Erythroblast (primary cell): ENCODE results near the gene TH.

ENCODE experiments used
- DNase-seq, 2 experiments: peaks; one replicate each; lab custom pipeline; 2025; lab: John Stamatoyannopoulos, UW
- GATA1 ChIP-seq: IDR thresholded peaks from 2 replicates; pipeline ENCODE4 v1.6.1; 2011; ENCODE audit warnings: low read depth, mild to moderate bottlenecking, control low read depth, low read length, moderate library complexity
- POLR2A ChIP-seq: IDR thresholded peaks from 2 replicates; pipeline ENCODE4 v1.6.1; 2011; ENCODE audit warnings: mild to moderate bottlenecking, low read length

Gene TH

DNA sequence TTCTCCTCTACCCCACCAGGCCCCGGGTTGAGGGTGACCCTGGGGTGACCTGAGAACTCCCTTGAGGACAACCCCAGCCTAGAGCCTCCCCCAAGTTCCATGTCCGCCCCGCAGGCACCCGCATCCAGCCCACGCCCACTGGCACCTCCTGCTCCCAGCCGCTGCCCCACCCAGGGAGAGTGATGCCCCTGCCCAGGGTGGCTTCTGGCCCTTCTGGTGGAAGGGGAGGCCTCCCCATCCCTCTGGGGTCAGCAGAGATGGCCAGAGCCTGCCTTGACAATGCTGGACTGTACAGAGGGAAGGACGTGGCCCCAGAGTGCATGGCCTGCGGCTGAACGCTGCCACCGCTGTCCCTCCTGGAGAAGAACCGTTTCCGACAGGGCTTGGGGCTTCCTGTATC is 1.1 kb upstream of the TH start:
- no peak for DNase-seq
- no peak for TF ChIP-seq POLR2A
- TF ChIP-seq GATA1, result no peak

DNA sequence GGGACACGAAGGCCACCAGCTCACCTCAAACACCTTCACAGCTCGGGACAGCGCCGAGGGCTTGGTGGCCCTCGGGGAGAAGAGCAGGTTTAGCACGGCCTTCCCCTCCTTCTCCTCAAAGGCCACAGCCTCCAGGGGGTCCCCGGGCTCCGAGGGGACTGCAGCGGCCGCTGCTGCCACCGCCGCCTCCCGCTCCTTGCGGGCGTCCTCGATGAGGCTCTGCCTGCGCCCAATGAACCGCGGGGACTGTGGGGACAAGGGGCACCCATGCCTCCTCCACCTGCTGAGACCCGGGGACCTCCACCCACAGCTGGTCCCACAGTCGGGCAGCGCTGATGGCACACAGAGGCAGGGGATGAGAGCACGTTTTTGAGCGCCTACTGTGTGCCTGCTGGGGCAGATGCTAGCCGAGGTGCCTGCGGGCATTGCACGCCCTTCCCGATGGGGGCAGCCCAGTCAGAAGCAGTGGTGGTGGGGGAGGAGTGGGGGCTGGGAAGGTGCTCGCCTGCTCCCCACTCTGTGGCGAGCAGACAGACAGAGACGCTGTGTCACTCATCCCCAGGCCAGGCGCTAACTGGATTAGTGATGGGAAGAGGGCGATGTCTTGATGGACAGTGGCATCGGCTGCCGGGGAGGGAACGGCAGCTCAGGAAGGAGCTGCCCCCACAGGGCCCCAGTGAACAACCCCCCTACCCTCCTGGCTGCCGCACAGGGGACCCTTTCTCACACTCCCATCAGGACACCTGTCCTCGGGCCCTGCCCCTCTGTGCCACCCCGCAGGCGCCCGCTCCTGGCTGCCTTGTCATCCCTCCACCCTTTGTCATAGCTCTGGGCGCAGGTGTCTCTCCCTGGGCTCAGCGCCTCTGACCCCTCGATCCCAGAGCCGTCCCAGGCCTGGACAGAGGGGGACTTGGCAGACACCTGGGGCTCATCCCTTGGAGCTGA is 1.7 kb downstream of the TH start:
- TF ChIP-seq POLR2A (no peak), GATA1 (no peak)
- DNase-seq, result no peak

DNA sequence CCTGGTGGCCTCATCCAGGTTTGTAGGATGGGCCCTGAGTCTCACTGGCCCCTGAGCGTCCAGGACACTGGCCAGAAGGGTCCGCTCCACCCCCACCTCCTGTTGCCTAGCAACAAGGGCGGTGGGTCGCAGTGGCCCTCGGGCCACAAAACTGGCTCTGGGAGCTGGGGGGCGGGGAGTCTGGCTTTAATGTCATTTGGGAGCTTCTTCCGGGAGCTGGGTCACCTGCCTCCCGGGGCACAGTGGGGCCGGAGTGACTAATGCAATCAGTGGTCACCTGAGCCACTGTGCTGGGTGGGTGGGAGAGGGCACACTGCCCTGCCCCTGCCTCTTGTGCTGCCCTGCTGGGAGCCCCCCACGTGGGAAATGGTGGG is 2.6 kb downstream of the TH start:
- no peak for TF ChIP-seq GATA1
- no peak for TF ChIP-seq POLR2A
- no peak for DNase-seq

DNA sequence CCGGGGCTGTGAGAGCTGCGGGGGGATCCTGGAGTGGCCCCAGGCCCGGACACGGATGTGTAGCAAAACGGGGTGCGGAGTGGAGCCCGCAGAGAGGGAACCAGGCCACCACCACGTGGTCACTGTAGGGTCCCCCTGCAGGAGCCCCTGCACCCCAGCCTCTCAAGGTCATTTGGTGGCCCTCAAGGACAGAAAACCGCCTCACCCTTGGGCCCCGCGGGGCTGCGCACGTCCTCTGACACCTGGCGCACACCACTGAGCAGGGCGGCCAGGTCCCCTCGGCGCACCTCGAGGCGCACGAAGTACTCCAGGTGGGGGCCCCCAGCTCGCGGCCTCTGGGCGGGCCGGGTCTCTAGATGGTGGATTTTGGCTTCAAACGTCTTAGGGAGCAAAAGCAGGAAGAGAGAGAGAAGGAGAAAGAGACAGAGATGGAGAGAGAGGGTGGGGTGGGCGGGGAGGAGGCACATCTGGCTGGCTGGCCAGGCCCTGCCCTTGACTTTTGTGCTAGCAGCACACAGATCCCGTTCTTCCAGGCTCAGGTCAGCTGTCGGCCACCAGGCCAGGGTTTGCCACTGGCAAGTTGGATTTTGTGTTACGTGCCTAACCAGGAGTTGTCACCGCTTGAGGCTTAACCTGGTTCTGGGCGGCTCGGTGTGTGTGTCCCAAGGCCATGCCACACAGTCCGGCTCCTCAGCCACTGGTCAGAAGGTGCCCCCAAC is 3.2 kb downstream of the TH start:
- no peak for DNase-seq
- TF ChIP-seq POLR2A, result no peak
- TF ChIP-seq GATA1, result no peak

DNA sequence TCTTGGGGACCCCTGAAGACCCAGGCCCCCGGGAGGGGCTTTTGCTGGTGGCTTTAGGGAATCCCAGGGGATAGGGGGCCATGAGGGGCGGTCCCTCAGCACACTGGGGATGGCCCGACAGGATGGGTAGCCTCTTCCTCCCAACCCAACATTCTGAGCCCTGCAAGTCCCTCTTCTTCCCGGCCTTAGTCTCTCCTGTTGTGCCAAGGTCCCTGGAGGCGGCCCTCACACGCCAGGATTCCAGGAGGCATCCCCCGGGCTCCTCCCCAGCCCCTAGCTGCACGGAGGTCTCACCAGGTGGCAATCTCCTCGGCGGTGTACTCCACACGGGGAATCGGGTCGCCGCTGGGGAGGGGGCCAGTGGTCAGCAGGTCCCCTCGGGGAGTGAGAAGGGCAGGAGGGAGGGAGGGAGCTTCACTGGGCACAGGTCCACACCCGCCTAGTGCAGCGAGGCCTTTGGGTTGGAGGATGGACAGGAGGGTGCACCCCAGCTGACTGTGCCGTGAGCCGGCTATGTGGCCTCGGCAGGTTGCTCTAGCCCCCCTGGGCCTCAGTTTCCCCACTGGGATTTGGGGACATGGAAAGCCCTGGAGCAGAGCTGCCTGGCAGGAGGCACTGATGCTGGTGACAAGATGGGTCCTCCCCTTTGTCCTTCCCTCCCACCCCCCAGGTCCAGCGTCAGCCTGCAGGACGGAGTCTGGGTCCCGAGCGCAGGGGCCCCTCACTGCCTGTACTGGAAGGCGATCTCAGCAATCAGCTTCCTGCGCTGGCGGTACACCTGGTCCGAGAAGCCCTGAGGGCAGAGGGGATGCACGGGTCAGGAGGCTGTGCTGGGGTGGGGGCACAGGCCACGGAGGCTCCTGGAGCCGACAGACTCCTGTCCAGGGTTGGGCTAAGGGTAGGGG is 4.2 kb downstream of the TH start:
- TF ChIP-seq GATA1 (no peak), POLR2A (no peak)
- no peak for DNase-seq

DNA sequence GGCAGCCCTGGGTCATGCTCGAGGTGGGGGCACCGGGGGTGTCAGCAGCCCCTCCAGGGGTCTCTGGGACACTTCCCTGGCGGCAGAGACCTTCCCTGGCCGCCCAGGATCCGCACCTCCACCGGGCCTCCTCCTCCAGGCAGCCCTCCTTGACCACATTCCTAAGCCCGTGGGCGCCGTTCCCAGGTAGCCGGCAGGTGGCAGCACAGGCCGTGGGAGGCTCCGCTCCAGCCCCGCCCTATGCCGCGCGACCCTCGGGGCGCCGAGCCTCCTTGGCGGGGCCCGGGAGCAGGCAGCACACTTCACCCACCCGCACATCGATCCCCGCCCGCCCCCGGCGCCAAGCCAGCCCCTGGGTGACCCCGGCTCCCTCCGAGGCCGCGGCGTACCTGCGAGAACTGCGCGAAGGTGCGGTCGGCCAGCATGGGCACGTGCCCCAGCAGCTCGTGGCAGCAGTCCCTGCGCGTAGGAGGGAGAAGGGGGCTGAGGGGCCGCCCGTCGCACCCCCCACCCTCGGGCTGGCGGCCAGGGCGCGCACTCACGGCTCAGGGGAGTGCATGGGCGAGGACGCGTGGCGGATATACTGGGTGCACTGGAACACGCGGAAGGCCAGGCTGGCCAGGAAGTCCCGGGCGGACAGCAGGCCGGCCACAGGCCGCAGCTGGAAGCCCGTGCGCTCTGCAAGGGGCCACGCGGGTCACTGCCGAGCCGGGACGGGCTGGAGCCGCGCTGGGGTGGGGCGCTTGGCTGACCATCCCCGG is 5.3 kb downstream of the TH start:
- DNase-seq, result peak; percentile 30 to 64
- TF ChIP-seq POLR2A, result no peak
- TF ChIP-seq GATA1, result no peak

DNA sequence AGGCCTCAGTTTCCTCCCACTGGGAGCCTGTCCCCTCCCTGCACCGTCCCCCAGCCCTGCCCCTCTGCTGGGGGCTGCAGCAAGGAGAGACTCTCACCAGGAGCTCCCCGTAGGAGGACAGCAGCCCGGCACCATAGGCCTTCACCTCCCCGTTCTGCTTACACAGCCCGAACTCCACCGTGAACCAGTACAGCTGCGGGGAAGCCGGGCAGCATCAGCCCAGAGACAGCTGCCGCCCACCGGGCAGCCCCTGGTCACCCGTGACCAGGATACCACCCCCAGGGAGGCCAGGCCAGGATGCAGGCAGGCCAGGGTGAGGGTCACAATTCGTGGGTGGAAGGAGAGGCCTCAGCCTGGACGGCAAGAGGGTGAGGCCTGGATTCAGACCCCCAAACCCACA is 6.0 kb downstream of the TH start:
- TF ChIP-seq GATA1 (no peak), POLR2A (no peak)
- DNase-seq, result no peak

DNA sequence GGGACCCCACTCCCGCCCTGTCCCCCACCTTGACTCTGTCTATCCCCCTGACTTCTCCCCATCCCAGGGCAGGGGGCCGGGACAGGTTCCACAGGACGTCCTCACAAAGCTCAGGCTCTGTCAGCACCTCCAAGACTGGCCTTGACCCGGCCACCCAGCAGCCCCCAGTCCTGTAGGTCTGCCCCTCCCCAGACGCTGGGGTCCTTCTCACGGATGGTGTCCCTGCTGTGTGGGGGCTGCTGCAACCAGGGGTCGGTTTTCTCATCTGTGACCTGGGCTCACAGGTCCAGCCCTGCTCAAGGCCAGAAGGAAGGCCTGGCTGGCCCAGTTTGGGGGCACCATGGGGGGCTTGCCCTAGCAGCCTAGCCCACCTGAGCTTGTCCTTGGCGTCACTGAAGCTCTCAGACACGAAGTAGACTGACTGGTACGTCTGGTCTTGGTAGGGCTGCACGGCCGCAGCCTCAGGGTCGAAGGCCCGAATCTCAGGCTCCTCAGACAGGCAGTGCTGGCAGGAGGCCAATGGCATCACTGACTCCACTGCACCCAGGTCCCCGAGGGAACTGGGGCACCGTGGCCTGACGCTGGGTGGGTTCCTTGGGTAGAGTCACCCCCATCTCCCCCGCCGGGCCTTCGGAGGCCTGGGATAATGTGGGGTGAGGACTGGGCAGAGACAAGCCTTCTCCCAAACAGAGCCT is 6.6 kb downstream of the TH start:
- DNase-seq, result no peak

DNA sequence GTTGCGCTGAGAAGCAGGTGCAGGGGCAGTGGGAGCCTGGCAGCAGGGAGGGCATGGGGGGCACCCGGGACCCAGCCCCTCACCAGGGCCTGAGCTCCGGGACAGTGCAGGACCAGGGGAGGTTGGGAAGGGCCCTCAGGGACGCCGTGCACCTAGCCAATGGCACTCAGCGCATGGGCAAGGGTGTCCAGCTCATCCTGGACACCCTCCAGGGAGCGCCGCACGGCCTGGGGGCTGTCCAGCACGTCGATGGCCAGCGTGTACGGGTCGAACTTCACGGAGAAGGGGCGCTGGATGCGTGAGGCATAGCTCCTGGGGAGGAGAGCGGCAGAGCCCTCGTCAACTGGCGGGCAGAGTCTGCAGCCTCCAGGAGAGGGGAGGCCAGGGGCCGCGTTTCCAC is 7.5 kb downstream of the TH start:
- DNase-seq, result no peak
- TF ChIP-seq GATA1, result no peak
- TF ChIP-seq POLR2A, result no peak

More for the DNA sequence above, 6.6 kb downstream of the TH start:
- no peak for TF ChIP-seq POLR2A
- no peak for TF ChIP-seq GATA1

DNA sequence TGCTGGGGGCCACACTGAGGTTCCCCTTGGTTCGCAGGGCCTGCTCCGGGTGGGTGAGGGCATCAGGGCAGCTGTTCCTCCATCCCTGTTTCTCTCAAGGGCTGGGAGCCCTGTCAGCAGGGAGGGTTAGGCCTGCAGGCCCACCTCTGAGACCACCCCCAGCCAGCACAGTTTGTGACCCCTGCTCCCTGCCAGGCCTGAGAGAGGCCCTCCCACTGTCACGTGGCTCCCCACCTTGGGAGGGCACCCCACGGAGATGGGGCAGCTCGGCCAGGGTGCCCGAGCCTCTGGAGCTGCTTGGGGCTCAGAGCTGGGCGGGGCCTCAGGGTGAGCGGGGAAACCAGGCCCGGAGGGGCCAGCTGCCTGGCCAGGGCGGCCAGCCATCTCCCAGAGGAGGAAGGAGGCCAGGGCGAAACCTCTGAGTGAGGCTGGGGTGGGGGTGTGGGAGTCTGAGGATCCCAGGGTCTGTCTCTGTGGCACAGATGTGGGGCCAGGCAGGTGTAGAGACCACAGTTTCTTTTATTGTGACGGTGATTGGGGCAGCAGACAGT is 8.1 kb downstream of the TH start:
- no peak for TF ChIP-seq POLR2A
- TF ChIP-seq GATA1, result no peak
- DNase-seq, result no peak

DNA sequence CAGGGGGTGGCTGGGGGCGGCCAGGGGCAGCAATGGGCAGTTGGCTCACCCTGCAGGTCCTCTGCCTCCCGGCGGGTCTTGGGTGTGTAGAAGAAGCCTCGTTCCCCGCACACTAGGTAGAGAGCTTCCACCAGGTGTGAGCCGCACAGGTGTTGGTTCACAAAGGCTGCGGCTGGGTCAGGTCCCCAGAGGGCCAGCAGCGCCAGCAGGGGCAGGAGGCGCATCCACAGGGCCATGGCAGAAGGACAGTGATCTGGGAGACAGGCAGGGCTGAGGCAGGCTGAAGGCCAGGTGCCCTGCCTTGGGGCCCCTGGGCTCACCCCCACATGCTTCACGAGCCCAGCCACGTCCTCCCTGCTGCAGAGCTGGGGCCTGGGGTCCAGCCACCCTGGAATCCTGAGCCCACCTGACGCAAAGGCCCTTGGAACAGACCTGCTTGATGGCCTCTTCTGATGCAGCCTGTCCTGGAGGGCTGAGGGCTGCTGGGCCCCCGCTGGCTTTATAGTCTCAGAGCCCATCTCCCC is 10.8 kb downstream of the TH start, which contains the start of gene INS:
INS (minus strand) TSS at position 474 of the 524 bp plus-strand sequence; CDS start at position 236, 238 bp downstream.
- DNase-seq, result no peak
- TF ChIP-seq POLR2A (no peak), GATA1 (no peak)
